Stomach (tissue), 9 donors: ENCODE results near the gene EPC1. TPM values are rescaled to one million over a fixed set of nuclear protein-coding genes. Genes with fewer than 3 reads are reported as not detected.
A peak's percentile ranks its signal among the peaks of the same experiment; 100 is the strongest.
"Not testable (repeated sequence)": the region's sequence is repeated elsewhere in the genome, so short reads cannot be mapped to it uniquely, and the experiment has no call there.

Experiments
- DNase-seq, 2 donors: peaks; one replicate each; pipeline versions ENCODE4 v3.0.0 to v3.0.0-alpha.2; 2013 to 2019
- H3K27ac ChIP-seq, 5 donors: fragments of 200-600 bp in 4 of 5; sonication (generic) in 4 of 5; one replicate each; pipeline ENCODE4 v1.5.1; 2013 to 2019; ENCODE audit warnings: mild to moderate bottlenecking in 1 of 5, moderate library complexity in 1 of 5
- H3K27me3 ChIP-seq, 3 donors: fragments of 200-600 bp; sonication (generic); one replicate each; pipeline ENCODE4 v1.5.1; 2017 to 2019; ENCODE audit warnings: mixed run types in 1 of 3
- H3K36me3 ChIP-seq, 4 donors: fragments of 200-600 bp; sonication (generic); 1 replicate in 3 of 4; 2 replicates in 1 of 4; pipeline ENCODE4 v1.5.1; 2016 to 2019
- H3K4me1 ChIP-seq, 4 donors: fragments of 200-600 bp; sonication (generic); one replicate each; pipeline ENCODE4 v1.5.1; 2016 to 2019
- H3K4me3 ChIP-seq, 4 donors: fragments of 200-600 bp; sonication (generic) in 3 of 4; one replicate each; pipeline ENCODE4 v1.5.1; 2016 to 2019; ENCODE audit warnings: mild to moderate bottlenecking in 1 of 4
- H3K9me3 ChIP-seq, 4 donors: fragments of 200-600 bp; sonication (generic); one replicate each; pipeline ENCODE4 v1.5.1; 2016 to 2019
- EP300 ChIP-seq: sonication (generic); formaldehyde crosslinking; IDR thresholded peaks from one replicate; pipeline ENCODE4 v1.6.1; 2017; ENCODE audit warnings: antibody characterized with exemption
- POLR2A ChIP-seq, 4 donors: fragments of 450-650 bp; IDR thresholded peaks; one replicate each; pipeline ENCODE4 v1.6.1; 2016; ENCODE audit warnings: antibody characterized with exemption in 4 of 4, control low read depth in 2 of 4, mild to moderate bottlenecking in 1 of 4, moderate library complexity in 1 of 4
- POLR2AphosphoS5 ChIP-seq, 3 donors: sonication (generic); formaldehyde crosslinking; IDR thresholded peaks; one replicate each; pipeline ENCODE4 v1.6.1; 2016; ENCODE audit warnings: antibody characterized with exemption in 3 of 3
- WGBS, 5 donors: extraction: QIAGEN DNeasy Blood & Tissue Kit in 3 of 5; methylation state at CpG; one replicate each; pipeline versions ENCODE4 v1.1.5 to v1.1.7; 2013 to 2018; 5-methylcytosine and 5-hydroxymethylcytosine counted together
- intact Hi-C: fragments of 100-400 bp; cut with DNase I; formaldehyde crosslinking; loops from one replicate; pipeline ENCODE4 v1.15.1; 2023; ENCODE audit warnings: low total_unique reads
- polyA plus RNA-seq, 3 donors: library from polyadenylated mRNA; stranded (reverse); fragments of 200-250 nt; gene quantifications; one replicate each; pipeline ENCODE4 v1.2.3, GENCODE V29; 2013
- total RNA-seq, 5 donors: library from RNA; depleted of rRNA; stranded (reverse); fragments of >200 nt; gene quantifications; one replicate each; pipeline versions ENCODE4 v1.1.0 to v1.2.3, GENCODE V29; 2014 to 2016
- TF ChIP-seq, protein P1 (sequence below), 7 experiments: fragments of 450-650 bp in 4 of 7; fragments of 200-600 bp in 3 of 7; sonication (generic) in 3 of 7; IDR thresholded peaks; one replicate each; pipeline ENCODE4 v1.5.1; 2016 to 2019; ENCODE audit warnings: antibody characterized with exemption in 7 of 7, control low read depth in 2 of 7, mild to moderate bottlenecking in 1 of 7
- donor health status: healthy with polysubstance abuse.
- donor health status: Bipolar disorder and iron deficiency.
- donor health status: healthy.

Gene EPC1
- total and polyA plus RNA-seq, 8 donors, result 9.2 to 182 (median 32.5) TPM

- Histone ChIP-seq H3K36me3 (no peaks in the 10 kb centered on the region), H3K4me1 (no peaks in the 10 kb centered on the region), H3K27me3 (no peaks in the 10 kb centered on the region), H3K27ac (no peak overlapping the region), H3K9me3 (peaks cover 0 to 3% (median 0%) of the 10 kb centered on the region in 4 donors), H3K4me3 (no peak overlapping the region)
- DNase-seq, result peak in 1 of 2 donors; percentile 81
- TF ChIP-seq, protein P1, sequence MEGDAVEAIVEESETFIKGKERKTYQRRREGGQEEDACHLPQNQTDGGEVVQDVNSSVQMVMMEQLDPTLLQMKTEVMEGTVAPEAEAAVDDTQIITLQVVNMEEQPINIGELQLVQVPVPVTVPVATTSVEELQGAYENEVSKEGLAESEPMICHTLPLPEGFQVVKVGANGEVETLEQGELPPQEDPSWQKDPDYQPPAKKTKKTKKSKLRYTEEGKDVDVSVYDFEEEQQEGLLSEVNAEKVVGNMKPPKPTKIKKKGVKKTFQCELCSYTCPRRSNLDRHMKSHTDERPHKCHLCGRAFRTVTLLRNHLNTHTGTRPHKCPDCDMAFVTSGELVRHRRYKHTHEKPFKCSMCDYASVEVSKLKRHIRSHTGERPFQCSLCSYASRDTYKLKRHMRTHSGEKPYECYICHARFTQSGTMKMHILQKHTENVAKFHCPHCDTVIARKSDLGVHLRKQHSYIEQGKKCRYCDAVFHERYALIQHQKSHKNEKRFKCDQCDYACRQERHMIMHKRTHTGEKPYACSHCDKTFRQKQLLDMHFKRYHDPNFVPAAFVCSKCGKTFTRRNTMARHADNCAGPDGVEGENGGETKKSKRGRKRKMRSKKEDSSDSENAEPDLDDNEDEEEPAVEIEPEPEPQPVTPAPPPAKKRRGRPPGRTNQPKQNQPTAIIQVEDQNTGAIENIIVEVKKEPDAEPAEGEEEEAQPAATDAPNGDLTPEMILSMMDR (IDR thresholded peaks at IDR 0.05), result no peak
- TF ChIP-seq POLR2AphosphoS5 (IDR thresholded peaks at IDR 0.05) (no peak), POLR2A (IDR thresholded peaks at IDR 0.05) (no peak), EP300 (no peak)
- intact Hi-C loops, result no loop called here
- WGBS, 5 donors, result 0 to 50% (median 30%) methylated on average over 1 of the region's 1 CpG
These were observed 114.6 kb downstream of the EPC1 start for GRCh38 chr10:32232378-32232777.

DNA sequence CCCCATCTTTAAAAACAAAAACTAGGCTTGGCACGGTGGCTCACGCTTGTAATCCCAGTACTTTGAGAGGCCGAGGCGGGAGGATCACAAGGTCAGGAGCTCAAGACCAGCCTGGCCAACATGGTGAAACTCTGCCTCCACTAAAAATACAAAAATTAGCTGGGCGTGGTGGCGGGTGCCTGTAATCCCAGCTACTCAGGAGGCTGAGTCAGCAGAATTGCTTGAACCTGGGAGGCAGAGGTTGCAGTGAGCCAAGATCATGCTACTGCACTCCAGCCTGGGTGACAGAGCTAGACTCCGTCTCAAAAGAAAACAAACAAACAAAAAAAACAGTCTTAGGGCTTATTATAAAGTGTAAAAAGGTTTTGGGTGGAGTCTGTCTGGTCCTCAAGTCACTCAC lies 117.2 kb downstream of the EPC1 start:
- DNase-seq, H3K9me3 ChIP-seq, H3K27me3 ChIP-seq, H3K4me3 ChIP-seq, H3K36me3 ChIP-seq, H3K27ac ChIP-seq, H3K4me1 ChIP-seq, intact Hi-C loops: not testable (repeated sequence)
- 93 to 98% (median 93%) methylated on average over 7 of the region's 7 CpGs for WGBS, 5 donors

GRCh38 chr10:32229170-32229569 lies 117.8 kb downstream of the EPC1 start:
- 56 to 88% (median 68%) methylated on average over 3 of the region's 3 CpGs for WGBS, 5 donors
- intact Hi-C loops, result no loop called here
- Histone ChIP-seq H3K4me3 (no peak overlapping the region), H3K4me1 (no peaks in the 10 kb centered on the region), H3K27ac (no peak overlapping the region), H3K9me3 (peaks cover 0 to 3% (median 0%) of the 10 kb centered on the region in 4 donors), H3K27me3 (no peaks in the 10 kb centered on the region), H3K36me3 (no peaks in the 10 kb centered on the region)
- DNase-seq, result no peak
- TF ChIP-seq, protein P1 (IDR thresholded peaks at IDR 0.05), result no peak
- TF ChIP-seq POLR2A (IDR thresholded peaks at IDR 0.05), result no peak
- no peak for TF ChIP-seq POLR2AphosphoS5 (IDR thresholded peaks at IDR 0.05)
- TF ChIP-seq EP300, result no peak

DNA sequence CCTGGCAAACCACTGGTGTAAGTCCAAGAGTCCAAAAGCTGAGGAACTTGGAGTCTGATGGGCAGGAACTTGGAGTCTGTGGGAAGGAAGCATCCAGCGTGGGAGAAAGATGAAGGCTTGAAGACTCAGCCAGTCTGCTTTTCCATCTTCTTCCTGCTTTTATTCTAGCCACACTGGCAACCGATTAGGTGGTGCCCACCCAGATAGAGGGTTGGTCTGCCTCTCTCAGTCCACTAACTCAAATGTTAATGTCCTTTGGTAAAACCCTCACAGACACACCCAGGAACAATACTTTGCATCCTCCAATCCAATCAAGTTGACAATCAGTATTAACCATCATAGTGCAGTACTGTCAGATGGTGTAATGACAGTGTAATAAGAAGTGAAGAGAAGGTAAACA lies 119.2 kb downstream of the EPC1 start:
- Histone ChIP-seq H3K9me3 (peaks cover 0 to 4% (median 0%) of the 10 kb centered on the region in 4 donors), H3K4me1 (no peaks in the 10 kb centered on the region), H3K36me3 (no peaks in the 10 kb centered on the region), H3K4me3 (no peak overlapping the region), H3K27ac (no peak overlapping the region), H3K27me3 (no peaks in the 10 kb centered on the region)
- intact Hi-C loops, result no loop called here
- WGBS, 5 donors, result 46 to 72% (median 64%) methylated on average over 2 of the region's 2 CpGs
- no peak for TF ChIP-seq EP300
- TF ChIP-seq POLR2A (IDR thresholded peaks at IDR 0.05), result no peak
- TF ChIP-seq, protein P1 (IDR thresholded peaks at IDR 0.05), result no peak
- TF ChIP-seq POLR2AphosphoS5 (IDR thresholded peaks at IDR 0.05), result no peak
- no peak for DNase-seq

- TF ChIP-seq EP300 (no peak), POLR2AphosphoS5 (IDR thresholded peaks at IDR 0.05) (no peak), POLR2A (IDR thresholded peaks at IDR 0.05) (no peak)
- TF ChIP-seq, protein P1 (IDR thresholded peaks at IDR 0.05), result no peak
- intact Hi-C loops, result no loop called here
- WGBS, 5 donors, result 85 to 100% (median 91%) methylated on average over 1 of the region's 1 CpG; no CpG with 5 or more reads in 1 of the 5 donors
These were observed 120.3 kb downstream of the EPC1 start for GRCh38 chr10:32226624-32227023.

More at GRCh38 chr10:32226624-32227023, 120.3 kb downstream of the EPC1 start:
- Histone ChIP-seq H3K27ac (no peak overlapping the region), H3K36me3 (no peaks in the 10 kb centered on the region), H3K27me3 (no peaks in the 10 kb centered on the region), H3K4me3 (no peak overlapping the region), H3K9me3 (peaks cover 0 to 6% (median 0%) of the 10 kb centered on the region in 4 donors), H3K4me1 (no peaks in the 10 kb centered on the region)
- DNase-seq, result no peak
